ENCODE results near the gene BAG3.

Gene BAG3

GRCh38 chr10:119673271-119673670 is 22.1 kb downstream of the BAG3 start:
- Histone ChIP-seq H3K36me3 (no peaks in the 10 kb centered on the region), H3K27me3 (no peaks in the 10 kb centered on the region), H3K9me3 (no peaks in the 10 kb centered on the region), H3K27ac (no peak overlapping the region), H3K4me1 (ENCODE audit: control insufficient read depth in 1 of 2, insufficient read depth in 1 of 2, low read depth in 1 of 2, low read length in 1 of 2) (no peaks in the 10 kb centered on the region), H3K4me3 (ENCODE audit: low read depth in 1 of 2, low read length in 1 of 2) (no peak overlapping the region)
- no peak for TF ChIP-seq CTCF (IDR thresholded peaks at IDR 0.05)

- Histone ChIP-seq H3K27ac (no peak overlapping the region), H3K36me3 (no peaks in the 10 kb centered on the region), H3K4me1 (ENCODE audit: control insufficient read depth in 1 of 2, insufficient read depth in 1 of 2, low read depth in 1 of 2, low read length in 1 of 2) (peaks cover 9 to 12% of the 10 kb centered on the region in 2 experiments), H3K27me3 (no peaks in the 10 kb centered on the region), H3K9me3 (no peaks in the 10 kb centered on the region), H3K4me3 (ENCODE audit: low read depth in 1 of 2, low read length in 1 of 2) (no peak overlapping the region)
- TF ChIP-seq CTCF (IDR thresholded peaks at IDR 0.05): no peak
Observed at GRCh38 chr10:119675483-119676170, 24.4 kb downstream of the BAG3 start.

GRCh38 chr10:119677126-119677525 is 25.9 kb downstream of the BAG3 start:
- peaks cover 15 to 18% of the 10 kb centered on the region in 2 experiments for H3K4me1 ChIP-seq (ENCODE audit: control insufficient read depth in 1 of 2, insufficient read depth in 1 of 2, low read depth in 1 of 2, low read length in 1 of 2)

GRCh38 chr10:119677904-119678755 is 26.9 kb downstream of the BAG3 start:
- Histone ChIP-seq H3K4me1 (ENCODE audit: control insufficient read depth in 1 of 2, insufficient read depth in 1 of 2, low read depth in 1 of 2, low read length in 1 of 2) (peaks cover 16 to 20% of the 10 kb centered on the region in 2 experiments), H3K27ac (no peak overlapping the region), H3K36me3 (no peaks in the 10 kb centered on the region), H3K9me3 (no peaks in the 10 kb centered on the region), H3K27me3 (no peaks in the 10 kb centered on the region), H3K4me3 (ENCODE audit: low read depth in 1 of 2, low read length in 1 of 2) (no peak overlapping the region)
- no peak for TF ChIP-seq CTCF (IDR thresholded peaks at IDR 0.05)

More at GRCh38 chr10:119677126-119677525, 25.9 kb downstream of the BAG3 start:
- TF ChIP-seq CTCF (IDR thresholded peaks at IDR 0.05): no peak
- Histone ChIP-seq H3K9me3 (no peaks in the 10 kb centered on the region), H3K36me3 (no peaks in the 10 kb centered on the region), H3K27ac (no peak overlapping the region), H3K4me3 (ENCODE audit: low read depth in 1 of 2, low read length in 1 of 2) (no peak overlapping the region), H3K27me3 (no peaks in the 10 kb centered on the region)

GRCh38 chr10:119679480-119679829 is 28.3 kb downstream of the BAG3 start:
- Histone ChIP-seq H3K36me3 (no peaks in the 10 kb centered on the region), H3K4me1 (ENCODE audit: control insufficient read depth in 1 of 2, insufficient read depth in 1 of 2, low read depth in 1 of 2, low read length in 1 of 2) (peaks cover 16 to 20% of the 10 kb centered on the region in 2 experiments), H3K27ac (no peak overlapping the region), H3K9me3 (no peaks in the 10 kb centered on the region), H3K27me3 (no peaks in the 10 kb centered on the region), H3K4me3 (ENCODE audit: low read depth in 1 of 2, low read length in 1 of 2) (no peak overlapping the region)
- no peak for TF ChIP-seq CTCF (IDR thresholded peaks at IDR 0.05)

Data from neutrophil (primary cell).